Stimulated activated CD4-positive, alpha-beta T cell treated with anti-CD3 and anti-CD28 coated beads, Interleukin-12 subunit alpha, Interleukin-12 subunit beta, amount 100 ng/mL, for 48 hours (primary cell): ENCODE results near the gene GPRC5C.

Experiments used
- DNase-seq, 3 donors: peaks; one replicate each; pipeline ENCODE4 v3.0.0-alpha.2; 2020; ENCODE audit warnings: low read depth in 2 of 3, low spot score in 1 of 3

GPRC5C gene

DNA sequence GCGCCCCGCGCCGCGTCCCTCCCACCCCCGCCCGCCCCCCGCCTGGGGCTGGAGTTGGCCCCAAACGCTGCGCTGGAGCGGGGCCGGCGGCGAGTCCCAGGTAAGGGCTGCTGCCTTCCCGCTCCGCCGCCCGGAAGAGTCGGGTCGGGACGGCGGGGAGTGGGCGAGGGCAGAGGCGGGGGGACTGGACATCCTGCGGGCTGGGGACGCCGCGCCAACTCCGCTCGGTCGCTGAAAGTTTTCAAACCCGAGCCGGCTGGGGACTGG lies 469 bp downstream of the GPRC5C start:
- no peak for DNase-seq

DNA sequence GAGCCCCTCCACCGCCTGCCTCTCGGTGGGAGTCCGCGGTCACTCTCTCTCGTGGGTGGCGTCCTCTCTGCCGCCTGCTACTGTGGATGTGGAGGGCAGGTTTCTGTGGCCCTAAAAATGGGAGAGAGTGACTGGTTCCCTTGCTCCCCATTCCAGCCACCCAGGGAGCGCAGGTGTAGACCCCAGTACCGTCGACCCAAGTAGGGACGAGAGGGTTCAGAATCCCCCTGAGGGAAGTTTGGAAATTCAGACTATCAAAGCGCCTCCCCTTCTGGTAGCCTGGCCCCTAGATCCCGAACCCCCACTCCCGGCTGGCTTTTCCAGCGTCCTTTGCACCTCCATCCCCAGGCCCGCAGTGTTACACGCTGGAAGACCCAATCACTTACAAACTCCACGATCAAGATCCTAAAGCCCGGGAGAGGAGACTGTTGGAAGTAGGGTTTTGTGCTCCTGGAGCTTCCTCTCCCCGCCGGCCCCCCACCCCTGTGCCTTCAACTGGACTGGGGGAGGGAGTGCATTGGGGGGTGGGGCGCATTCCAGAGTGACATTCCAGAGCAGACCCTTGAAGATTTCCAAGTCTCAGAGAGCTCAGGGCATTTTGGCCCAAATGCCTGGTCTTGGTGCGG lies 991 bp downstream of the GPRC5C start:
- no peak for DNase-seq

DNA sequence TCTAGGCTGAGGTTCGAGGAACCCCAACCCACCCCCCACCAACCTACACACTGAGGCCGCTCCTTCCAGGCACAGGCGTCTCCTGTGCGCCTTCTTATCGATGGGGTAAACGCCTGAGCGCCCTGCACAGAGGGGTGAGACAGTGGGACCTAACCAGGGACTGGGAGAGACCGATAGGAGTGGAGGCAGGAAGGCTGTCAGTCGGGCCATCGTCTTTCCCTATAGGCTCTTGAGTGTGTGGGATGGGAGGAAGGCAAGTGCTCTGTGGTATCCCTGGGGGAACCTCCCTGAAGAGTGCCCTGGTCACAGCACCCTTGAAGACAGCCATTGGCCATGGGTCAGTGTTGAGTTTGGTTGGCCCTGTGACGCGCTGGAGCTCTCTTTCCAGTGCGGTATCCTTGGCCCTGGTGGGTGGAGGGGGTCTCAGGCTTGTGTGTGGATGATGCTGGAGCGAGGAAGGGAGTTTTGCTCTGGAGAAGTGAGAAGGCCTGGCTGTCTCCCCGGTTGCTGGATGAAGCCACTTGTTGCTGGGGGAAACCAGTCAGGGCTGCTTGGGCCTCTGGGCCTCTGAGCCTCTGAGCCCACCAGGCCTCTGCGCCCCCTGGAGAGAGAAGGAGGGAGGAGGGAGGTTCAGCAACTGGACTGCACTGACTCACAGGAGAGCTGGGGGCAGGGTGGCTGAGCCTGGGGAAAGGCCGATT lies 1.7 kb downstream of the GPRC5C start:
- DNase-seq: no peak

DNA sequence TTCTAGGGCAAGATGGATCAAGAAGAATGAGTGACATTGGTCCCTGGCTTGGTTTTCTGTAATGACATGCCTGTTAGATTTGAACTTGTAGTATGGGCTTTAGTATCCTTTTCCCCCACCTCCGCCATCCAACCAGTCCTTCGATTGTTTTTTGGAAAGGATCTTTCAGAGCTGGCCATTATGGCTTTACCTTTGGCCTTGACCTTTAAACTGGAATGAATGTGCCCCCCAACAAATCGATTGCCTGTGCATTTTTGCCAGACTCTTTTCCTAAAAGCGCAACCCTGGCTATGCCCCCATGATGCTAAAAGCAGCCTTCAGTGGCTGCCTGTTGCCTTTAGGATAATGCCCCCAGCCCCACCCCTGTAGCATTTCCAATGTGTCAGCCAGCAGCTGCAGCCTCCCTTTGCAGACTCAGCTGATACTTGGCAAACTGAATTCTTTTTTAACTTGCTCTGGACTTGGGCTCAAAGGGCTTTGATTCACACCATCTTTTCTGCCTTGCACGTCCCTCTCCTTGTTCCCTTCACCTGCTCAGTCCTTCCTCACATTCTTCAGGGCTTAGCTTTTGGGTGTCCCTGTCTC lies 4.0 kb downstream of the GPRC5C start:
- no peak for DNase-seq

DNA sequence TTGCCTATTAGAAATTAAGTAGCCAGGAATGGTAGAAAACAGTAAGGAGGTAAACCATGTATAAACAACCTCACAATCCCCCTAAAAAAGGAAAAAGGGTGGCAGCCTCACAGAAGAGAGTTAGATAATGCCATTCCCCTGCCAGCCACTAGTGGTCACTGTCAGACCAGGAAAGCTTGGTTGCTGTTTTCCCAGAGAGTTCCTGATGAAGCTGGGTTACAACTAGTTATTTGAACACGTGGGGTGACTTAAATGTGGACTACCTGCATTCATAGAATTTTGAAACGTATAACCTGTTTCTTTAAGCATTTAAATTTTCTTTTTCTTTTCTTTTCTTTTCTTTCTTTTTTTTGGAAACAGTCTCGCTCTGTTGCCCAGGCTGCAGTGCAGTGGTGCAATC lies 5.8 kb downstream of the GPRC5C start:
- no peak for DNase-seq

DNA sequence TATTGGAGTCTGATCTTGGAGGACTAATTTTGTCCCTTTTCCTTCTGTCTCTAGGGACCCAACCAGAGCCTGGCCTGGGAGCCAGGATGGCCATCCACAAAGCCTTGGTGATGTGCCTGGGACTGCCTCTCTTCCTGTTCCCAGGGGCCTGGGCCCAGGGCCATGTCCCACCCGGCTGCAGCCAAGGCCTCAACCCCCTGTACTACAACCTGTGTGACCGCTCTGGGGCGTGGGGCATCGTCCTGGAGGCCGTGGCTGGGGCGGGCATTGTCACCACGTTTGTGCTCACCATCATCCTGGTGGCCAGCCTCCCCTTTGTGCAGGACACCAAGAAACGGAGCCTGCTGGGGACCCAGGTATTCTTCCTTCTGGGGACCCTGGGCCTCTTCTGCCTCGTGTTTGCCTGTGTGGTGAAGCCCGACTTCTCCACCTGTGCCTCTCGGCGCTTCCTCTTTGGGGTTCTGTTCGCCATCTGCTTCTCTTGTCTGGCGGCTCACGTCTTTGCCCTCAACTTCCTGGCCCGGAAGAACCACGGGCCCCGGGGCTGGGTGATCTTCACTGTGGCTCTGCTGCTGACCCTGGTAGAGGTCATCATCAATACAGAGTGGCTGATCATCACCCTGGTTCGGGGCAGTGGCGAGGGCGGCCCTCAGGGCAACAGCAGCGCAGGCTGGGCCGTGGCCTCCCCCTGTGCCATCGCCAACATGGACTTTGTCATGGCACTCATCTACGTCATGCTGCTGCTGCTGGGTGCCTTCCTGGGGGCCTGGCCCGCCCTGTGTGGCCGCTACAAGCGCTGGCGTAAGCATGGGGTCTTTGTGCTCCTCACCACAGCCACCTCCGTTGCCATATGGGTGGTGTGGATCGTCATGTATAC lies 8.0 kb downstream of the GPRC5C start:
- DNase-seq: no peak

DNA sequence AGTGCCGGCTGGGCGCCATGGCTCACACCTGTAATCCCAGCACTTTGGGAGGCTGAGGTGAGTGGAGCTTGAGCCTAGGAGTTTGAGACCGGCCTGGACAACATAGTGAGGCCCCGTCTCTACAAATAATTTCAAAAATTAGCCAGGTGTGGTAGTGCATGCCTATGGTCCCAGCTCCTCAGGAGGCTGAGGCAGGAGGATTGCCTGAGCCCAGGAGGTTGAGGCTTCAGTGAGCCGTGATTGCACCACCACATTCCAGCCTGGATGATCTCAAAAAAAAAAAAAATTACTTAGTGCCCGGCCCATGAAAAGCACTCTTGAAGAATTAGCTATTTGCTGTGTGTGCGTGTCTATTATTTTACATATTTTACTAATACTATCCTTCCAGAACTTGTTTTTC lies 9.6 kb downstream of the GPRC5C start:
- no peak for DNase-seq

DNA sequence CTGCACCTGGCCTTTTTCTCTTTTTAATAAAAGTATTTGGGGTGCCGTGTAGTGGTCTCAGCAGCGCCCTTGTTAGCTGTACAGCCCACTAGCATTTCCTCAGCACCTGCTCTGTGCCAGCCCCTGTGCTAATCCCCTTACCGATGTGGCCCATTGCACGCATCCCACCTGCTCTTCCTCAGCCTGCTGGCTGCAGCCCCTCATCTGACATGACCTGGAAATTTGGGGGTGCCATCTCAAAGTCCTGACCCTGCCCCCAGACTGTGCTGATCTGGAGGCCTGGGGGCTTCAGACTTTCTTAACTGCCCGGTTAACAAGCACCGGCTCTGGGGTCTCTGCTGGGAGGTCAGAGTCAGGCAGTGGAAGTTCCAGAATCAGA lies 10.4 kb downstream of the GPRC5C start:
- no peak for DNase-seq

DNA sequence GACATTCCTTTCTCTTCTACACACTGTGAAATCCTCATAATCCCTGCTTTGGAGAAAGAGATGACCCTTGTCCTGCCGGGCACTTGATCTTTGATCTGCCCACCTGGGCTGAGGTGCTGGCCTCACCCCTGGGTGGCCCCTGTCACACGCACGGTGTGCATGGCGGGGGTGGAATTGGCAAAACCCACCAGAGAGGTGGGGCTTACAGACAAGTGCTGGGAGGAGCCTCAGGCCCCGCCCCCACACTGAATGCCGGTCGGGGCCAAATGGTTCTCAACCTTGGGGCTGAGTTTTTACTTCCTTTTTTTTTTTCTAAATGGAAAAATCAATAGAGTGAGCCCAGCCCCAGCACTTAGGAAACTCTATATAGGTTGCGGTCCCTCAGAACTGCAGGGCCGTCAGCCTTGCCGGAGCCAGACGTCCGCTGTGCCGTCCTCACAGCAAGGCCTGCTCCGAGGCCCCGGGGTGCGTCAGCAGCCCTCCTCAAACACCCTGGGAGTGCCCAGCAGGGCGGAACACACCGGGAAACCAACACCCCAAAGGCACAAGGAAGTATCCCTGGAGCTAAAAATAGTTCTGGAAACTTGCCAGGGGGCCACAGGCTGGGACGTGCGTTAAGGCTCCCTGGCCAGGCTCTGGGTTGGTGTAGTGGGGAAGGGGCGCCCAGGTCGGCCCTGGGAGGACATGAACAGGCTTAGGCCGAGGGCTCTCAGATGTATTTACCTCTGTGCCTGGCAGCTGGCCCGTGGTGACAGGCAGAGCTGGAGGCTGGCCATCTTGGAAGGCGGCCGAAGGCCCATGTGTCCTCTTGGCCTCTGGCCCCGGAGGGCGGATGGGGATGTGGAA lies 11.0 kb downstream of the GPRC5C start:
- DNase-seq: no peak

DNA sequence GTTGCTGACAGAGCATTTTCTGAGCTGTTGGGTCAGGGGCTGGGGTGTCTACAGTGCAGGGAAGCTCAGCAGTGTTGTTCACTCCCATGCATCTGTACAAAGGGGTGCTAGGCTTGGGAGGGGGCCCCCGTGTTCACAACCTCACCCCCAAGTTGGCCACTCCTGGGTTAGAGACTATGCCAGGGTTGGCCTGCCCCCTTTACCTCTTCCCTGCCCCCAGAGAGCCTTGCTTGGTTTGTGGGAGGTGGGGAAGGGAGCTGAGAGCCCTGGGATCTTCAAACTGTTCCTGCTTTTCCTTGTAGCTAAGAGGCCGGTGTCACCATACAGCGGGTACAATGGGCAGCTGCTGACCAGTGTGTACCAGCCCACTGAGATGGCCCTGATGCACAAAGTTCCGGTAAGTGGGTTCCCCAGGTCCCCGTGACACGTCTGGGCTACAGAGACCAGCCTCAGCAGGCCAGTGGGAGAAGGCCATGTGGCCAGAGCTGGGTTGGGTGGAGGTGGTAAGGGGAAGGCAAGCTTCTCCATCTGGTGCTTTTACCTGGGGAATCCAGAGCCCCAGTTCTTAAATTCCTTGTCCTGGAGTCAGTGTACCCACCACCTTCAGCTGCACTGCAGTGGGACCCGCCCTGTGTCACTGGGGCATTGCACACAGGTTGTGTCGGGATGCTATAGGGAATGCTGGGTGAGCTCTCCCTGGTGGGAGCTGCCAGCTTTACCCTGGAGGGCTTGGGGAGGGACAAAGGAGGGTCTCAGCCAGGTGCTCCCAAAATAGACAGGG lies 11.8 kb downstream of the GPRC5C start:
- no peak for DNase-seq

DNA sequence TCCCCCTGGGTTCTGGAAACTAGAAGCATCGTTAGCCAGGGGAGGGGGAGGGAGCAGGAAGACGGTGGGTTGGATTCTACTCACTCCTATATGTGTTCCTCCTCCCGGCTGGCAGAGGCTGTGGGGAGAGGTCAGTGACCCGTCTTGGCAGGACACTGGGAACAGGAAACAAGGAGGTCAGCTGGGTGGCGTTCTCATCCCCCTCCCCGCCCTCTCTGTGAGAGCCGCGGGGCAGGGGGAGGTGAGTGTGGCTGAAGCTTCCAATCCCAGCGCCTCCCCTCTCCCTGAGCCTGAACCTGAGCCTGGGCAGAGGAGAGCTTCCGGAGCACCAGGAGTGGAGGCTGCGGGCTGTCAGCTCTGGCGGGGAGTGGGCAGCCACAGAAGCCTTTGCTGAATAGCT lies 12.5 kb downstream of the GPRC5C start:
- DNase-seq: no peak

DNA sequence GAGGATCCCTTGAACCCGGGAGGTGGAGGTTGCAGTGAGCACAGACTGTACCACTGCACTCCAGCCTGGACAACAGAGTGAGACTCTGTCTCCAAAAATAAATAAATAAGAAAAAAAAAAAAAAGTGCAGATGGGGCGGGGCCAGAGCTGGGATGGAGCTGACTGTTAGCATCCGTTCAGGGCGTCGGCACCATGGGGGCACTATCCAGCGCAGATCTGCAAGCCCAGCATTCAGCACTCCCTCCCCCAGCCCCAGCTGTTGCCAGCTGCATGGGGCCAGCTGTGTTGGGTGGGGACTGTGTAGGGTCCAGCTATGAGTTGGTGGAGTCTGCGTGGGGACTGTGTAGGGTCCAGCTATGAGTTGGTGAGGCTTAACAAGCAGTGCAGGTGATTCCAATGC lies 13.3 kb downstream of the GPRC5C start:
- DNase-seq: no peak

DNA sequence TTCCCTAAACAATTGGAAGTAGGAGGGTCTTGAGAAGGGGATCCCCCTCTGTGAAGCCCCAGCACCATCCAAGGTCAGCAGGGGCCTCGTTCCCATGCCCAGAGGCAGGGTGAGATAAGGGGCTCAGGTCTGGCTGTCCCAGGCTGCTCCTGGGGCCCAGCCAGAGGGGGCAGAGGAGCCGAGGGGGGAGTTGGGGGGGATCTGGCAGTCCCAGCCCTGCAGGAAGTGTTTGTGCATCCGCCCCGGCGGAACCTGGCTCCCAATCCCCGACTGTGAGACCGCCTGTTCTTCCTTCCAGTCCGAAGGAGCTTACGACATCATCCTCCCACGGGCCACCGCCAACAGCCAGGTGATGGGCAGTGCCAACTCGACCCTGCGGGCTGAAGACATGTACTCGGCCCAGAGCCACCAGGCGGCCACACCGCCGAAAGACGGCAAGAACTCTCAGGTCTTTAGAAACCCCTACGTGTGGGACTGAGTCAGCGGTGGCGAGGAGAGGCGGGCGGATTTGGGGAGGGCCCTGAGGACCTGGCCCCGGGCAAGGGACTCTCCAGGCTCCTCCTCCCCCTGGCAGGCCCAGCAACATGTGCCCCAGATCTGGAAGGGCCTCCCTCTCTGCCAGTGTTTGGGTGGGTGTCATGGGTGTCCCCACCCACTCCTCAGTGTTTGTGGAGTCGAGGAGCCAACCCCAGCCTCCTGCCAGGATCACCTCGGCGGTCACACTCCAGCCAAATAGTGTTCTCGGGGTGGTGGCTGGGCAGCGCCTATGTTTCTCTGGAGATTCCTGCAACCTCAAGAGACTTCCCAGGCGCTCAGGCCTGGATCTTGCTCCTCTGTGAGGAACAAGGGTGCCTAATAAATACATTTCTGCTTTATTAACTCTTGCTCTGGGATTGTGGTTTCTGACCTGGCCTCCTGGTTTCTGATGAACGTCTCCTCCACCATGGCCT lies 14.9 kb downstream of the GPRC5C start:
- no peak for DNase-seq

DNA sequence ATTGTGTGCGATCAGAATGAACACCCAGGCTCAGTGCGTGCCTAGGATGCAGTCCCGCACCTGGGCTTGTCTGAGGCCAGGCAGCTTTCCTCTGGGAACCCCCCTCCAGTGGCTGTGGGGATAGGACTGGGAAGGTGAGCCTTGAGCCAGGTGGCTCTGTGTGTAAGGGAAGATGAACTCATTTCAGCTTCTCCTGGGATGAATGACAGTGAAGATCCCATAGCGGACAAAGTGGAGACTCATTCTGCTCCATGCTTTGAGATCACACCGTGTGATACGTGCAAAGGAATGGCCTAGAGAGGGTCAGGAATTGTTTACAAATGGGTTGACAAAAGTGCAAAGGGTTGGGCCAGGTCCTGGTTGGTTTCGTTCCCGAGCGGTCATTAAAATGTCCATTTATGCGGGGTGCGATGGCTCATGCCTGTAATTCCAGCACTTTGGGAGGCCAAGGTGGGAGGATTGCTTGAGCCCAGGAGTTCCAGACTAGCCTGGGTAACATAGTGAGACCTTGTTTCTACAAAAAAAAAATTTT lies 15.8 kb downstream of the GPRC5C start:
- no peak for DNase-seq

DNA sequence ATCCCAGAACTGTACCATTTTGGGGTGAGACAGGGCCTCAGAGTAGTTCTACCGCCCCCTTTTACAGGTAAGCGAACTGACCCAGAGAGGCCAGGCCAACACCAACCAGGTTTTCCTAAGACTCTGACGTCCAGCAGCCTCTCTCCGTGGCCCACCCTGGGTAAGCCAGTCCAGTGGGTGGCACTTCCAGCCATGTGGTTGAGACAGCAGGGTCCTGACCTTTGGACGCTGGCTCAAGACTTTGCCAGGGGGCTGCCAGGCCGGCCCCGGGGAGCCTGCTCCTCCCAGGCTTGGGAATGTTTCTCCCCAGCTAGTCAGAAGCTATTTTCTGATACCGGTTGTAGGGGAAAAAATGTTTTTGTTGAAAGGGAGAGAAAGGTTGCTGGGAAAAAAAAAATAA lies 16.9 kb downstream of the GPRC5C start:
- no peak for DNase-seq

DNA sequence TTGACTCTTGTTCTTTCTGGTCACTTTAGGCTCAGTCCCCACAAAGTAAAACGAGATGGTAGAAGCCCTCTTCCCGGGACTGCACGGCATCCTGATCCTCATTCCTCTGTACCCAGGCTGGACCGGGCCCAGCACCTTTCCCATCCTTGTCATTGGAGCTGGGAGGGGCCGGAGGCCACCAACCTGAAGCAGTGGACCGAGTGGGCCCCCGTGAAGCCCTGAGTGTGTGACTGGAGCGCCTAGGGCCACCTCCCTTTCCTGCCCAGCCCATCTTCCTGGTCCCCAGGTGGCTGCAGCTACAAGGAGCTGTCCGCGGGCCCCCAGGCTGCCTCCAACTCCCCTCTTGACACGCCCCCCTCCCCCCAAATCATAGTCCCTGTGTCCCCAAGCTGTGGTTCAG lies 17.4 kb downstream of the GPRC5C start:
- no peak for DNase-seq

DNA sequence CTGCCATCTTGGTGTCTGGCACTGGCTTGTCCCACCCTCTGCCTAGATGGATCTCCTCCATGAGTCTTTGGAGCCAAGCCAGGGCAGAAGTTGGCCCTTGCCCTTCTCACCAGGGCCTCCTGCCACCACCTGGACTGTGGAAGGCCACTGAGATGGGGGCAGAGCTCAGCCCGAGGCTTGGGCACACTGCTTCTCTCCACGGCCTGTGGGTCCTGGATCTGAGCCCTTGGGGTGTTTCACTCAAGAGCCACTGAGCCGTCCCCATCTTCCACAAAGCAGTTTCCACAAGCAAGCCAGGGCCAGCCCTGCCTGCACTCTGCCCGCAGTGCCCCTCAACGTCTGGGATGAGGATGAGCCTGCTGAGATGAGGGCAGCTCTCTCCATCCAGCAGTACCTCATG lies 17.9 kb downstream of the GPRC5C start:
- no peak for DNase-seq

DNA sequence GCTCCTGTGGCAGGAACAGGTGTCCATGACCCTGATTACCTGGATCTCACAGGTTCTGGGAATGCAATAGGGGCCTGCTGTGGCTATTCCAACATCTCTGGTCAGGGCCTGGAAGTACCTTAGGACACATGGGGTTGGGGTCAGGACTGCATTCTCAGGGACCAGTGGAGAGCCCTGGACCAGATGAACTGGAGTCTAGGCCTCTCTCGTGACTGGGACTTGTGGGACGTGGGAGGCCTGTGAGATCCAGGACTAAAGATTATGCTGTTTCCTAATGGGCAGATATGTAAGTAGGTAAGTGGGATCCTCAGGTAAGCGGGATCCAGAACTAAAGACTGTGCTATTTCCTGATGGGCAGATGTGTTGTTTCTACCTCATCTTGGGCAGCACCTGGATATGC lies 18.3 kb downstream of the GPRC5C start:
- no peak for DNase-seq

DNA sequence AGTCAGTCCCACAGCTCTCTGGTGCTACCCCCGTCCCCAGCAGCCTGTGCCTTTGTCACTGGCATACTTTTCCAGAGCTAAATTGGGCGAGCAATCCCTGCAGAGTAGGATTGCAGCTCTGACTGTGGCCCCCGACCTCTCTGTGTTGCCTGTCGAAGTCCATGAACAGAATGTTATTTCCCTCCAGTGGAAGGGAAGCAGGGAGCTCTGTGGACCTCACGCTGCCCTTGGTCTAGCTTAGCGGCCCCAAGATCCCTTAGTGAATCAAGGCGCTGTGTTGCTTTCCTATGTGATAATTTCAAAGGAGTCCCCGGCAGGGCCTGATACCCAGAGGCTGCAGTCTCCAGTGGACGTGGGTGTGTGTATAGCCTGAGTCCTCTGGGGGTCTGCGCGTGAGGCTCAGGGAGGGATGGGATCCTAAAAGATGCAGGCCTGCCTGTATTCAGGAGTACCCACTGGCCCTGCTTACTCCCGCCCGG lies 19.1 kb downstream of the GPRC5C start:
- DNase-seq: no peak
